SK-N-DZ (cell line): ENCODE data around the gene CYP26A1.
A peak's percentile ranks its signal among the peaks of the same experiment; 100 is the strongest.
"Not testable (repeated sequence)": the region's sequence is repeated elsewhere in the genome, so short reads cannot be mapped to it uniquely, and the experiment has no call there.

Experiments
- DNase-seq: peaks from one replicate; pipeline ENCODE4 v3.0.0-alpha.2; 2015; ENCODE audit warnings: low spot score

Gene CYP26A1

DNA sequence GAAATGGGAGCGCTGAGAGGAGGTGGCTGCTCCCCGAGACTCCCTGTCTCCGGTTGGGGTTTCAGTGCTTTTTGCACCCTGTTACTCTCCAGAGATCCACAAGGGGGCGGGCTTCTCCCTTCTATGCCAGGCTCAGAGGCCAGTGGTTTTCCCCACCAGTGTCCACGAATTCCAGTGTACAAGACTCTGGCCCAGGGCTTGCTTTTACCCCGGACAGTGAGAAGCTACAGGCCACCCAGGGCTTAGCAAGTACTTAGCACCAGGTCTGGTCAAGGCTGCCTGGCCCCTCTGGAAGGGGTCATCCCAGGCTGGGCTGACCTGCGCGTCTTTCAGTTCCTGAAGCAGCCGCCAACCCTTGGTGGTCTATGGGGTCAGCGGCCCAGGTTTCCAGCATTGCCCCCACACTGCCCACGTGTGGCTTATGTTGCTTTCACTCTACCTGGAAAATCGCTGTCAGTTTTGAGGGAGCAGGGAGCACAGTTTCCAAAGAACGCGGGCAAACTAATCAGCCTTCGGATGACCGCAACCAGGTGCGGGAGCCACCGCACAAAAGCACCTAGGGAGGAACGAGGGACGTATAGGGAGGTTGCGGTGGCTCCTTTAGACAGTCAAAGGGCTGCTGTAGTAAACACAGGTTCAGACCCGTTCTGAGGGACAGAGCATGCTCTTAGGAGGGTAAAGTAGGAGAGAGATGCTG, 6.8 kb downstream of the CYP26A1 start:
- peak; percentile 44 for DNase-seq

DNA sequence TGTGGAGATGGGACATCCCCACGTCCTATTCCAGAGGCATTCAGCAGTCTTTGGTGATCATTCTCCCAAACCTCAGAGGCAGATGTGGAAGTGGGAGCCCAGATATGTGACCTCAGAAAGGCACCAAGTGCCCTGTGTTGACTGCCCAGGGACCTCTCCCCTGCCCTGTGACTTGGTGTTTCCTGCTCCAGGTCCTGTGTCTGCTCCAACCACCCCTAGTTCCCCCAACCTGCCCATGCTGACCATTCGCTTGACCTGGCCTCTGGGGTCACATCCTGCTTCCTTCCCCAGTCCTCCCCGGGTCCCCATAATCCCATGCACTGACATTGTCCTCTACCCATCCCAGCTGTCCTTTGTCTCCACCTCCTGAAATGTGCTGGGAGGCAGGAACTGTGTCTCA, 7.6 kb downstream of the CYP26A1 start:
- no peak for DNase-seq

GRCh38 chr10:93081834-93082233, 8.1 kb downstream of the CYP26A1 start:
- no peak for DNase-seq

DNA sequence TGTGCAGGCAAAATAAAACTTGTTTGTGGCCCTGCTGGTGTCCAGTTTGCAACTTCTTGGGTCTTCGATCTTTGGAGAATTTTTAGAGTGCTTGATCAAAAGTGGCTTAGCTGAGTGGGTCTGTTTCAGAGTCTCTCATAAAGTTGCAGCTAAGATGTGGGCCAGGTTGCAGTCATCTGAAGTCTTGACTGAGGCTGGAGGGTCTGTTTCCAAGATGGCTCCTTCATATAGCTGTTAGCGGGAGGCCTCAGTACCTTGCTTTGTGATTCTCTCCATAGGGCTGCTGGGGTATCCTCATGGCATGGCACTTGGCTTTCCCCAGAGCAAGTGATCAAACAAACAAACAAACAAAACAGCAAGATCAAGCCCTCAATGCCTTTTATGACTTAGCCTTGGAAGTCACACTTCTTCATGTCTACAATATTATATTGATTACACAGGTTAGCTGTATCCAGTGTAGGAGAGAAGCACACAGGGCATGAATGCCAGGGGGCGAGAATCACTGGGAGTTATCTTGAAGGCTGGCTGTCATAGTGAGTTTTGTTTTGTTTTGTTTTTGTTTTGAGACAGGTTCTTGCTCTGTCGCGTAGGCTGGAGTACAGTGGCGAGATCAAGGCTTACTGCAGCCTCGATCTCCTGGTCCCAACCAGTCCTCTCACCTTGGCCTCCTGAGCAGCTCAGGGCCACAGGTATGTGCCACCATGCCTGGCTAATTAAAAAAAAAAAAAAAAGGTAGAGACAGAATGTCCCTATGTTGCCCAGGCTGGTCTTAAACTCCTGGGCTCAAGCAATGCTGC, 10.2 kb downstream of the CYP26A1 start:
- no peak for DNase-seq

- DNase-seq = no peak
Measured at GRCh38 chr10:93085272-93085859, 11.7 kb downstream of the CYP26A1 start.

- DNase-seq = no peak
Measured at GRCh38 chr10:93086289-93086688, 12.6 kb downstream of the CYP26A1 start.

- no peak for DNase-seq
Measured at GRCh38 chr10:93087846-93088245, 14.2 kb downstream of the CYP26A1 start.

DNA sequence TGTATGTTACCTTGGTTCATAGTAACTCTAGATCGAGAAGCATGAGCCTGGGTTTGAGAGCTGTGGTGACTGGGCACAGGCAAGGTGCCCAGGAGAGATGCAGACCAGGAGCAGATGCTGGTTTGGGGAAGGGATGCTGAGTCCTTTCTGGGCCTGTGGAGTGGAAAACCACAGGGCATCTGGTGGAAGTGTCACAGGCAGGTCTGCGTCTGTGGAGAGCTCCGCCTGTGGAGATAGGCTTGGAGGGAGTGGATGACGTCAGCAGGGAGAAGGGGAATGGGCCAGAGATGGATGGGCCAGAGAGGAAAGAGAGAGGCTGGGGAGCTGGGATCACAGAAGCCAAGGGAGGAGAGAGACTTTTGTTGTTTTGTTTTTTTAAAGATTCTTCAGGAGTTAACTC, 14.8 kb downstream of the CYP26A1 start:
- no peak for DNase-seq

- DNase-seq = no peak
Measured at GRCh38 chr10:93090619-93091018, 16.9 kb downstream of the CYP26A1 start.

DNA sequence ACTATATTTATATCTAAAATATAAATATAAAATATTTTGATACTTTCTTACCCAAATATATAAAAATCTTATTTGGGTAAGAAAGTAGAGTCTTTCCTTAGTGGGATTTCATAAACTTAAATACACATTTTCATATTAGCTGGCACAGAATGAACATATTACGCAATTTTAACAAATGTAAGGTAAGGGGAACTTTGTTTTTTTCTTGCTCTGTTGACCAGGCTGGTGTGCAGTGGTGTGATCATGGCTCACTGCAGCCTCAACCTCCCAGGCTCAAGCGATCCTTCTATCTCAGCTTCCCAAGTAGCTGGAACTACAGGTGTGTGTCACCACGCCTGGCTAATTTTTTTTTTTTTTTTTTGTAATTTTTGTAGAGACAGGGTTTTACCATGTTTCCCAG, 18.3 kb downstream of the CYP26A1 start:
- DNase-seq = no peak

DNA sequence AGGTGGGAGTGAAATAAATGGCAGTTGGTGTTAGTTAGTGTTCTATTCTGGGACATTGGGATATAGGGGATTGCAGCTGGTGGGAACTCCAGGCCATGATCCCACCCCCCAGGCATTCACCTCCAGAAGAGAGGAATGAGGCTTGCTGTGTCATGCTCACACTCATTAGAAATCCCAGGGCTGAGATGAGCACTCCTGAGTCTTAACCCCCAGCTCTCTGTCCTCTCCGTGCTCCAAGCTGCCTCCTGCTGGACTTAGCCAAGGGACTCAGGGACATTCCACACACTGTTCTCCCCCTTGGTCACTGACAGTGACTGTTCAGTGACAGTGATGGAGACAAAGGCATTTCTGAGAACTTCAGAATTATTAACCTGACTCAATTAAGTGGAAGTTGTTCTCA, 21.5 kb downstream of the CYP26A1 start:
- no peak for DNase-seq

GRCh38 chr10:93096901-93097300, 23.2 kb downstream of the CYP26A1 start:
- DNase-seq = no peak

- DNase-seq = no peak
Measured at GRCh38 chr10:93097386-93097785, 23.7 kb downstream of the CYP26A1 start.

DNA sequence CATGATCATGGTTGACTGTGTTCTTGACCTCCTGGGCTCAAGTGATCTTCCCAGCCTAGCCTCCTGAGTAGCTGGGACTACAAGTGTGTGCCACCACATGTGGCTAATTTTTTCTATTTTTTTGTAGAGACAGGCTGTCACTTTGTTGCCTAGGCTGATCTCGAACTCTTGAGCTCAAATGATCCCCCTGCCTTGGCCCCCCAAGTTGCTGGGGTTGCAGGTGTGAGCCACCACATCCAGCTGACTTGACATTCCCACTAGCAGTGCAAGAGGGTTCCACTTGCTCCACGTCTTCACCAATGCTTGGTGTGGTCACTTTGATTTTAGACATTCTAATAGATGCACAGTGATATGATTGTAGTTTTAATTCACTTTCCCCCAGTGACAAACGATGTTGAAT, 25.1 kb downstream of the CYP26A1 start:
- DNase-seq = no peak

GRCh38 chr10:93099670-93100069, 26.0 kb downstream of the CYP26A1 start:
- DNase-seq = no peak

- DNase-seq = not testable (repeated sequence)
Measured at GRCh38 chr10:93101148-93101547, 27.5 kb downstream of the CYP26A1 start.

DNA sequence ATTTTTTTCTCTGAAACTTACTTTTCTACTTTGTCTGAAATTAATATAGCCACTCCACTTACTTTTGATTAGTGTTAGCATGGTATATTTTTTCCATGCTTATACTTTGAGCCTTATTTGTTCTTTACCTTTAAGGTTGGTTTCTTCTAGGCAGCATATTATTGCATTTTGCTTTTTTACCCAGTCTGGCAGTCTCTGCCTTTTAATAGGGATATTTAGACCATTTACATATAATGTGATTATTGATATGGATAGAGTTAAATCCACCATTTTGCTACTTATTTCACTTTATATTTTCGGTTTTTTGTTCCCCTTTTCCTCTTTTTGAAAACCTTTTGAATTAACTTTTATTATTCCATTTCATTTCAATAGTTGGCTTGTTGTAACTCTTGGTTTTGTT, 30.3 kb downstream of the CYP26A1 start:
- no peak for DNase-seq

DNA sequence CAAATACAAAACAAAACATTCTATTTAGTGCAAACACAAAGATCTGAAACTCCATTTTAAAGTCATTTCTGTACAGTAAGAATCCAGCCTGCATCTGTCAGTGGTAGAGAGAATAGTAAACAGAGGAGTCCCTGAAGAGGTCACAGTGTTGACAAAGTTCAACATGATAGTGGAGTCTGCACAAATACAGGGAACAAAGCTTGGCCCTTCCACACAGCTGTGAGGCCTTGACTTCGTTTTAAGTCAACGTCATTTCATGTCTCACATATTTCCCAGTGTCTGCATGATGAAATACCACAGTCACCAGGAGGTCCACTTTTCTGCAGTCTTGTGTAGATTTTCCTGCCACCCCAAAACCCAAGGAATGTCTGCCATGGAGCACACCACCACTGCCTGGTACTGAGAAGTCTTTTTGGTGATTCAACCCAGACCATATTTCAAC, 33.0 kb downstream of the CYP26A1 start:
- DNase-seq = no peak

DNA sequence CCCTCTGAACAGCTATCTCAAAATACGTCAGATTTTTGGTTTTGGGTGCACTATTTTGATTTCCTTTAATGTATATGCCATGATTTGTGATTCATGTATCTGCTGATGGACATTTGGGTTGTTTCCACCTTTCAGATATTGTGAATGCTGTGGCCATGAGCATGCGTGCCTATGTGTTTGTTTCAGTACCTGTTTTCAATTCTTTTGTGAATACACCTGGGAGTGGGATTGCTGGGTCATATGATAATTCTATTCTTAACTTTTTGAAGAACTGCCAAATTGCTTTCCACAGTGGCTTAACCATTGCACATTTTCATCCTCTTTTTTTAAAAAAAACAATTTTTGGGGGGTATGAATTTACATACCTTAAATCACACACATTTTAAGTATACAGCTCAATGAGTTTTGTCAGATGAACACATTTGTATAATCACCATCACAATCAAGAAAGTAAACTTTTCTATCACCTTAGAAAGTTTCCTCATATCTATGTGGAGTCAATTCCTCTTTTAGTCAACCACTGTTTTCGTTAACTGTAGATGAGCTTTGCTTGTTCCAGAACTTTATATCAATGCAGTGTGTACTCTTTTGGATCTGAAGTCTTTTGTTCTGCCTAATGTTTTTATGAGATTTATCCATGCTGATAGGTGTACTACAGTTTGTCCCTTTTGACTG, 36.9 kb downstream of the CYP26A1 start:
- no peak for DNase-seq

DNA sequence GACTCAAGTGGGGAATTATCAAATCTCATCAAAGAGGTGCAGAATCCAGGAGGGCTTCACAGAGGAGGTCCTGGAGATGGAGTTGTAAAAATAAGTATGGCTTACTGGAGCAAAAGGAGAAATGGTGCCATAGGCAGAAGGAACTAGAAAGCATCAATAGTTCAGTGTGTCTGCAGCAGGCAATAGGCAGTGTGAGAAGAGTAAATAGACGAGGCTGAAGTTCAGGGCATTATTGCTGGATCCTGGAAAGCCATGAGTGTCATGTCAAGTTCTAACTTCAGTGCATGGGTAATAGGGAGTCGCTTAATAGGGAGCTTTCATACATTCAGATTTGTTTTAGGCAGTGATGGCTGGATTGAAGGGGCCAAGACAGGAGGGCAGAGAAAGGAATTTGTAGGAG, 39.3 kb downstream of the CYP26A1 start:
- no peak for DNase-seq

- DNase-seq = peak; percentile 54
Measured at GRCh38 chr10:93115661-93116383, 42.1 kb downstream of the CYP26A1 start.

DNA sequence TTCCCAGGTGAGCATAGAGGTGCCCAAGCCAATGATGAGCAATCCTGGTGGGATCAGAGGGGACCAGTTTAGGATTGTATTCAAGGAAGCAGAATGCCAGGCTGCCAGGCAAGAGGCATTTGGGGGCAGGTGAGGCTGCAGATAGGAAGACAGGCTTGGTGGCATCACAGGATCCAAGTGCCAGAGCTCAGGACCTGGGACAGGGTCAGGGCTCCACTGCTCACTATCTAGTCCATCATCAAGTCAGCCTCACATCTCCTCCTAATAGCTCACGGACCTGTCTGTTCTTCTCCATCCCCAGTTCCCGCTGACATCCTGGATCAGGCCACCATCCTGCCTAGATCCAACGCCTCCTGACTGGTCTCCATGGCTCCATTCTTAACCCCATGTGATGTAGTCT, 47.6 kb downstream of the CYP26A1 start:
- DNase-seq = no peak
